Measurements from ENCODE around the gene SLC39A10.
A peak's percentile ranks its signal among the peaks of the same experiment; 100 is the strongest.

SLC39A10 gene

GRCh38 chr2:195759877-195760276 is 102.9 kb downstream of the SLC39A10 start:
- no peak overlapping the region for H3K4me3 ChIP-seq (ENCODE audit: low read depth, low read length)
- no peak for TF ChIP-seq CTCF (conservative IDR thresholded peaks at IDR 0.05; ENCODE audit: low read depth, low read length)
- DNase-seq (ENCODE audit: low read depth) = no peak

- TF ChIP-seq CTCF (conservative IDR thresholded peaks at IDR 0.05; ENCODE audit: low read depth, low read length) = no peak
- H3K4me3 ChIP-seq (ENCODE audit: low read depth, low read length) = no peak overlapping the region
- no peak for DNase-seq (ENCODE audit: low read depth)
Measured at GRCh38 chr2:195763866-195764265, 106.8 kb downstream of the SLC39A10 start.

- no peak for TF ChIP-seq CTCF (conservative IDR thresholded peaks at IDR 0.05; ENCODE audit: low read depth, low read length)
- no peak overlapping the region for H3K4me3 ChIP-seq (ENCODE audit: low read depth, low read length)
Measured at GRCh38 chr2:195766691-195767090, 109.7 kb downstream of the SLC39A10 start.

GRCh38 chr2:195768431-195768830 is 111.4 kb downstream of the SLC39A10 start:
- H3K4me3 ChIP-seq (ENCODE audit: low read depth, low read length) = no peak overlapping the region
- no peak for TF ChIP-seq CTCF (conservative IDR thresholded peaks at IDR 0.05; ENCODE audit: low read depth, low read length)
- peak; percentile 35 for DNase-seq (ENCODE audit: low read depth)

More at GRCh38 chr2:195766691-195767090, 109.7 kb downstream of the SLC39A10 start:
- DNase-seq (ENCODE audit: low read depth) = no peak

- DNase-seq (ENCODE audit: low read depth) = peak; percentile 6
- H3K4me3 ChIP-seq (ENCODE audit: low read depth, low read length) = no peak overlapping the region
- TF ChIP-seq CTCF (conservative IDR thresholded peaks at IDR 0.05; ENCODE audit: low read depth, low read length) = no peak
Measured at GRCh38 chr2:195769975-195770374, 112.9 kb downstream of the SLC39A10 start.

- TF ChIP-seq CTCF (conservative IDR thresholded peaks at IDR 0.05; ENCODE audit: low read depth, low read length) = no peak
- no peak for DNase-seq (ENCODE audit: low read depth)
- H3K4me3 ChIP-seq (ENCODE audit: low read depth, low read length) = no peak overlapping the region
Measured at GRCh38 chr2:195779491-195779890, 122.5 kb downstream of the SLC39A10 start.

- no peak for TF ChIP-seq CTCF (conservative IDR thresholded peaks at IDR 0.05; ENCODE audit: low read depth, low read length)
- no peak for DNase-seq (ENCODE audit: low read depth)
- H3K4me3 ChIP-seq (ENCODE audit: low read depth, low read length) = no peak overlapping the region
Measured at GRCh38 chr2:195782156-195782555, 125.1 kb downstream of the SLC39A10 start.
